H1 (cell line): ENCODE measurements around the gene HIPK2. TPM values are rescaled to one million over a fixed set of nuclear protein-coding genes. Genes with fewer than 3 reads are reported as not detected.

ENCODE experiments used
- CTCF ChIA-PET: fragments of 300-600 bp; sonication (Branson Sonifier 250); formaldehyde crosslinking; loops from one replicate; lab custom pipeline; 2021; ENCODE audit not compliant: partially characterized antibody; lab: Charles Lee
- POLR2A ChIA-PET: fragments of 300-600 bp; sonication (Branson Sonifier 250); formaldehyde crosslinking; loops from one replicate; lab custom pipeline; 2021; ENCODE audit warnings: inconsistent platforms; ENCODE audit not compliant: partially characterized antibody; lab: Charles Lee
- DNase-seq, 2 experiments: peaks; one replicate each; pipeline versions ENCODE4 v3.0.0 to v3.0.0-alpha.2; 2010 to 2022; ENCODE audit warnings: low spot score in 2 of 2, low read depth in 1 of 2, mixed read lengths in 1 of 2
- FAIRE-seq: peaks from 2 replicates; lab custom pipeline; 2011; peaks lifted over from hg19 to GRCh38; lab: Jason Lieb, UNC
- H2AFZ ChIP-seq: 2 replicates; pipeline ENCODE4 v1.8.1; 2012; ENCODE audit warnings: low read length, inconsistent platforms
- H2AK5ac ChIP-seq: 2 replicates; pipeline ENCODE4 v1.6.1; 2013; ENCODE audit warnings: low read depth, low read length
- H2BK120ac ChIP-seq: replicated peaks from 2 replicates; pipeline ENCODE3; 2013; ENCODE audit warnings: low read depth, low read length, inconsistent platforms
- H2BK12ac ChIP-seq: 2 replicates; pipeline ENCODE4 v1.6.1; 2013; ENCODE audit warnings: low read depth, low read length
- H2BK15ac ChIP-seq: 2 replicates; pipeline ENCODE4 v1.6.1; 2013; ENCODE audit warnings: low read length
- H2BK20ac ChIP-seq: 2 replicates; pipeline ENCODE4 v1.6.1; 2013; ENCODE audit warnings: low read length
- H2BK5ac ChIP-seq: 2 replicates; pipeline ENCODE4 v1.6.1; 2013; ENCODE audit warnings: low read depth, low read length
- H3K14ac ChIP-seq: 2 replicates; pipeline ENCODE4 v1.6.1; 2013; ENCODE audit warnings: inconsistent platforms; ENCODE audit not compliant: insufficient read length
- H3K18ac ChIP-seq: 2 replicates; pipeline ENCODE4 v1.6.1; 2013; ENCODE audit warnings: low read length; ENCODE audit errors: extremely low read depth
- H3K23ac ChIP-seq: 2 replicates; pipeline ENCODE4 v1.6.1; 2013; ENCODE audit warnings: inconsistent platforms; ENCODE audit not compliant: insufficient read length
- H3K23me2 ChIP-seq: 2 replicates; pipeline ENCODE4 v1.6.1; 2013; ENCODE audit warnings: low read depth, low read length
- H3K27ac ChIP-seq: 2 replicates; pipeline ENCODE4 v1.6.1; 2011; ENCODE audit warnings: low read depth, low read length, inconsistent platforms
- H3K27me3 ChIP-seq, 4 experiments: replicated peaks in 1 of 4; 1 replicate in 1 of 4; 2 replicates in 3 of 4; pipeline versions ENCODE4 v1.6.1 to v1.8.1; 2011 to 2013; ENCODE audit warnings: low read length in 3 of 4, mild to moderate bottlenecking in 3 of 4, inconsistent platforms in 2 of 4, mixed read lengths in 2 of 4, moderate library complexity in 1 of 4; ENCODE audit not compliant: control insufficient read depth in 3 of 4, insufficient read depth in 3 of 4; ENCODE audit errors: extremely low read depth in 1 of 4
- H3K36me3 ChIP-seq, 4 experiments: 2 replicates each; pipeline versions ENCODE4 v1.6.1 to v1.8.1; 2011 to 2013; ENCODE audit warnings: mild to moderate bottlenecking in 4 of 4, low read length in 3 of 4, moderate library complexity in 2 of 4, control low read depth in 1 of 4, inconsistent platforms in 1 of 4; ENCODE audit not compliant: insufficient read depth in 4 of 4, control insufficient read depth in 2 of 4
- H3K4ac ChIP-seq: replicated peaks from 2 replicates; pipeline ENCODE3; 2013; ENCODE audit warnings: low read length, low read depth, mixed read lengths, inconsistent platforms; ENCODE audit not compliant: insufficient read length
- H3K4me1 ChIP-seq, 4 experiments: replicated peaks in 1 of 4; 1 replicate in 1 of 4; 2 replicates in 3 of 4; pipeline versions ENCODE4 v1.6.1 to v1.8.1; 2011 to 2013; ENCODE audit warnings: low read length in 3 of 4, inconsistent platforms in 2 of 4, mixed read lengths in 1 of 4; ENCODE audit not compliant: insufficient read depth in 4 of 4, control insufficient read depth in 3 of 4
- H3K4me2 ChIP-seq, 2 experiments: 2 replicates each; pipeline versions ENCODE4 v1.6.1 to v1.8.1; 2011 to 2013; ENCODE audit warnings: low read depth in 2 of 2, low read length in 2 of 2, control low read depth in 1 of 2, inconsistent platforms in 1 of 2, mild to moderate bottlenecking in 1 of 2; ENCODE audit not compliant: insufficient read depth in 1 of 2
- H3K4me3 ChIP-seq, 4 experiments: fragments of 200-600, 300-600 bp in 1 of 4; sonication (generic), shearing (Covaris generic), sonication (Bioruptor Twin) in 1 of 4; 2 replicates each; pipeline versions ENCODE4 v1.5.1 to v1.8.1; 2011 to 2016; ENCODE audit warnings: low read length in 4 of 4, low read depth in 3 of 4, control low read depth in 2 of 4, inconsistent platforms in 2 of 4, mild to moderate bottlenecking in 2 of 4, mixed read lengths in 1 of 4, moderate library complexity in 1 of 4; ENCODE audit not compliant: insufficient read depth in 2 of 4; ENCODE audit errors: extremely low read depth in 1 of 4
- H3K56ac ChIP-seq: replicated peaks from 2 replicates; pipeline ENCODE3; 2013; ENCODE audit warnings: low read depth, mild to moderate bottlenecking, mixed read lengths, low read length, inconsistent platforms; ENCODE audit not compliant: insufficient read length
- H3K79me1 ChIP-seq: 2 replicates; pipeline ENCODE4 v1.6.1; 2013; ENCODE audit warnings: low read depth, low read length, control low read depth
- H3K79me2 ChIP-seq, 2 experiments: 2 replicates each; pipeline versions ENCODE4 v1.6.1 to v1.8.1; 2012 to 2013; ENCODE audit warnings: low read length in 2 of 2, mild to moderate bottlenecking in 2 of 2, inconsistent platforms in 1 of 2; ENCODE audit not compliant: insufficient read depth in 2 of 2, control insufficient read depth in 1 of 2
- H3K9ac ChIP-seq, 4 experiments: replicated peaks in 1 of 4; 1 replicate in 1 of 4; 2 replicates in 3 of 4; pipeline versions ENCODE4 v1.6.1 to v1.8.1; 2011 to 2013; ENCODE audit warnings: low read depth in 3 of 4, low read length in 3 of 4, control low read depth in 2 of 4, mild to moderate bottlenecking in 2 of 4, moderate library complexity in 2 of 4, inconsistent platforms in 1 of 4; ENCODE audit errors: extremely low read depth in 1 of 4
- H3K9me3 ChIP-seq, 2 experiments: 2 replicates each; pipeline versions ENCODE4 v1.6.1 to v1.8.1; 2012 to 2013; ENCODE audit warnings: mild to moderate bottlenecking in 2 of 2, moderate library complexity in 2 of 2, control low read depth in 1 of 2, inconsistent platforms in 1 of 2, low read depth in 1 of 2, low read length in 1 of 2, mixed read lengths in 1 of 2; ENCODE audit not compliant: insufficient read depth in 2 of 2
- H4K20me1 ChIP-seq, 2 experiments: replicated peaks in 1 of 2; 2 replicates each; pipeline versions ENCODE3 to v1.8.1; 2011 to 2013; ENCODE audit warnings: inconsistent platforms in 2 of 2, low read length in 2 of 2, mild to moderate bottlenecking in 1 of 2; ENCODE audit not compliant: insufficient read depth in 2 of 2, control insufficient read depth in 1 of 2
- H4K5ac ChIP-seq: 2 replicates; pipeline ENCODE4 v1.6.1; 2013; ENCODE audit warnings: low read length, low read depth, mixed read lengths, inconsistent platforms; ENCODE audit not compliant: insufficient read length
- H4K8ac ChIP-seq: 2 replicates; pipeline ENCODE4 v1.8.0; 2013; ENCODE audit warnings: mild to moderate bottlenecking, moderate library complexity, low read length, inconsistent platforms; ENCODE audit not compliant: insufficient read depth; ENCODE audit errors: extremely low read depth
- H4K91ac ChIP-seq: replicated peaks from 2 replicates; pipeline ENCODE3; 2013; ENCODE audit warnings: low read length, mixed read lengths, inconsistent platforms; ENCODE audit not compliant: insufficient read length
- CBX8 ChIP-seq: fragments of 300-800, 300-1000 bp; sonication (generic); IDR thresholded peaks from 2 replicates; pipeline ENCODE4 v1.7.1; 2016; ENCODE audit warnings: low read depth, low read length, borderline replicate concordance
- EP300 ChIP-seq, 2 experiments: IDR thresholded peaks; 1 replicate in 1 of 2; 2 replicates in 1 of 2; pipeline ENCODE4 v1.6.1; 2011 to 2012; ENCODE audit warnings: low read depth in 2 of 2, low read length in 2 of 2, mild to moderate bottlenecking in 2 of 2, borderline replicate concordance in 1 of 2, inconsistent platforms in 1 of 2, moderate library complexity in 1 of 2
- JUND ChIP-seq: IDR thresholded peaks from 2 replicates; pipeline ENCODE4 v1.6.1; 2011; ENCODE audit warnings: mild to moderate bottlenecking, improper control_type of control experiment, low read length
- KDM4A ChIP-seq: IDR thresholded peaks from one replicate; pipeline ENCODE4 v1.7.1; 2012; ENCODE audit warnings: low read depth, mild to moderate bottlenecking, moderate library complexity, low read length, inconsistent platforms; ENCODE audit not compliant: severe bottlenecking
- RNF2 ChIP-seq: fragments of 200-900, 300-1000 bp; sonication (generic); IDR thresholded peaks from 2 replicates; pipeline ENCODE4 v1.7.1; 2016; ENCODE audit warnings: borderline replicate concordance, low read depth, mild to moderate bottlenecking, antibody characterized with exemption, low read length; ENCODE audit not compliant: poor library complexity, severe bottlenecking; ENCODE audit errors: missing control alignments
- SAP30 ChIP-seq: fragments of 300-600 bp; sonication (generic); IDR thresholded peaks from 2 replicates; pipeline ENCODE4 v1.7.1; 2012; ENCODE audit warnings: low read length, moderate library complexity, mild to moderate bottlenecking, inconsistent platforms; ENCODE audit not compliant: insufficient read depth, insufficient replicate concordance
- SUZ12 ChIP-seq: fragments of 200-600 bp; sonication (generic); IDR thresholded peaks from 2 replicates; pipeline ENCODE4 v1.6.1; 2012; ENCODE audit warnings: mild to moderate bottlenecking, inconsistent platforms, low read length, moderate library complexity, mixed read lengths
- TBP ChIP-seq: IDR thresholded peaks from 2 replicates; pipeline ENCODE4 v1.6.1; 2011; ENCODE audit warnings: low read depth, low read length, improper control_type of control experiment
- YY1 ChIP-seq: IDR thresholded peaks from 2 replicates; pipeline ENCODE4 v1.6.1; 2011; ENCODE audit warnings: low read depth, mild to moderate bottlenecking, low read length
- WGBS, 2 experiments: shearing (Covaris generic) in 1 of 2; methylation state at CpG; one replicate each; pipeline versions ENCODE4 v1.1.6 to v1.1.7; 2013 to 2015; ENCODE audit warnings: low lambda C conversion rate in 2 of 2, mixed read lengths in 2 of 2, inconsistent platforms in 1 of 2, low coverage in 1 of 2, missing lambda C conversion rate in 1 of 2; ENCODE audit not compliant: insufficient replicate concordance in 2 of 2, insufficient coverage in 1 of 2, insufficient read length in 1 of 2; ENCODE audit errors: extremely low coverage in 1 of 2, missing lambda C conversion rate in 1 of 2; 5-methylcytosine and 5-hydroxymethylcytosine counted together
- polyA plus RNA-seq, 7 experiments: library from polyadenylated mRNA; depleted of rRNA in 3 of 7; stranded (reverse) in 5 of 7; unstranded in 2 of 7; fragments of >200 nt in 5 of 7; fragments of 200-250 nt in 2 of 7; gene quantifications; 1 replicate in 5 of 7; 2 replicates in 1 of 7; 4 replicates in 1 of 7; pipeline versions ENCODE4 v1.2.1 to v1.2.3, GENCODE V29; 2011 to 2013; ENCODE audit warnings: missing spikeins in 2 of 7, mixed read lengths in 2 of 7
- total RNA-seq: library from RNA; stranded (reverse); fragmentation: NEBNext Ultra II Directional; extraction: Animal tissue kit (Norgen Biotek cat#: 25700); gene quantifications from 2 replicates; pipeline ENCODE4 v1.2.1, GENCODE V29; 2021
- TF ChIP-seq, protein P1 (sequence below): IDR thresholded peaks from 2 replicates; pipeline ENCODE4 v1.6.1; 2011; ENCODE audit warnings: low read length, improper control_type of control experiment

Gene HIPK2
- total and polyA plus RNA-seq, 2 of the 8 experiments (the other 6 are each of a cell fraction or from before 2014, with no cell fraction given): 8.3 to 24.3 TPM

DNA sequence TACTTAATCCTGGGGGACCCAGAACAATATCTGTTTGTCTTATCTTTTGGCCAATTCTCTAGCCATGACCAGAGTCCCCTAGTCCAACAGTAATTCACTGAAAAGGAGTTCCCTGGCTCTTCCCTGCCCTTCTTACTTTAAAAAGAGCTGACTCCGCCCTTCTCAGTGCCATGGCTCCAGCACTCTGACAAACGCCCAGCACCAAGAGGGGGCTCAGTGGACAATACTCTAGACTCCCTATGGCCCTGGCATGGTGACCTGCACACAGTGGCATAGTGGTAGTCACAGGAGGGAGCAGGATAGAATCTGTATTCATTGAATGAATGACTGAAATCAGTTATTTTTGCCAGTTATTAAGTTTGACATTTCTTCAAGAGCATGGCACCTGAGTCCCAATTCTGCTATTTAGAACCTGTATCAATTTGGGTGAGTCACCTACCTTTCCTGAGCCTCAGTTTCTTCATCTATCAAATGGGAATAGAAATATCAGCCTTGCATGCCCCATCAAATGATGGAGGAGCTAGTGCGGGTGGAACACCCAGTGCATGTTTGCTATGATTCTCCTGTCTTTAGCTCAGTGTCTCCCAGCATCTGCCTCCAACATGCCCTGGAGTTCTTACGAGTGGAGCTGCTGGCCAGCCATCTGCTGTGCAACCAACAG lies 184.9 kb downstream of the HIPK2 start:
- Histone ChIP-seq H2BK120ac (no peak overlapping the region), H2BK5ac (no peak overlapping the region), H3K9ac (no peak overlapping the region), H3K4me1 (no peaks in the 10 kb centered on the region; a peak in 1 of 7 replicates), H3K27me3 (no peaks in the 10 kb centered on the region), H2BK20ac (no peak overlapping the region), H2AFZ (no peak overlapping the region), H3K4me2 (no peak overlapping the region), H3K79me2 (no peaks in the 10 kb centered on the region), H3K4ac (no peak overlapping the region), H3K56ac (no peak overlapping the region), H3K23ac (no peak overlapping the region), H4K5ac (no peak overlapping the region), H3K4me3 (no peak overlapping the region), H4K20me1 (no peaks in the 10 kb centered on the region), H3K23me2 (no peaks in the 10 kb centered on the region), H3K36me3 (peaks cover 0 to 12% (median 0%) of the 10 kb centered on the region in 4 experiments; a peak in 1 of 8 replicates), H3K18ac (no peak overlapping the region), H2BK15ac (no peak overlapping the region), H3K9me3 (no peaks in the 10 kb centered on the region), H3K27ac (no peak overlapping the region), H2AK5ac (no peak overlapping the region), H4K8ac (no peak overlapping the region), H3K79me1 (no peaks in the 10 kb centered on the region), H3K14ac (no peak overlapping the region), H2BK12ac (no peak overlapping the region), H4K91ac (no peak overlapping the region)
- FAIRE-seq (no peak), DNase-seq (no peak)
- 89% methylated on average over 4 of the region's 4 CpGs; no CpG with 5 or more reads in 1 of the 2 experiments for WGBS, 2 experiments
- ChIA-PET CTCF (interaction anchor here (0.7 to 2.7 kb wide), 7 partner anchors 9 to 159 kb away, joined by 3 to 13 read pairs (median 5); no protein-coding TSS in a partner anchor), POLR2A (interaction anchor here (1.2 kb wide), 1 partner anchor 17 kb away, joined by 3 read pairs; no protein-coding TSS in a partner anchor)
- TF ChIP-seq EP300 (IDR thresholded peaks at IDR 0.05; ENCODE audit: borderline replicate concordance in 1 of 2, low read depth in 2 of 2, low read length in 2 of 2): no peak
- TF ChIP-seq SAP30: no peak
- TF ChIP-seq YY1: no peak
- no peak for TF ChIP-seq CBX8
- no peak for TF ChIP-seq JUND
- TF ChIP-seq, protein P1, sequence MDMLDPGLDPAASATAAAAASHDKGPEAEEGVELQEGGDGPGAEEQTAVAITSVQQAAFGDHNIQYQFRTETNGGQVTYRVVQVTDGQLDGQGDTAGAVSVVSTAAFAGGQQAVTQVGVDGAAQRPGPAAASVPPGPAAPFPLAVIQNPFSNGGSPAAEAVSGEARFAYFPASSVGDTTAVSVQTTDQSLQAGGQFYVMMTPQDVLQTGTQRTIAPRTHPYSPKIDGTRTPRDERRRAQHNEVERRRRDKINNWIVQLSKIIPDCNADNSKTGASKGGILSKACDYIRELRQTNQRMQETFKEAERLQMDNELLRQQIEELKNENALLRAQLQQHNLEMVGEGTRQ: no peak
- TF ChIP-seq RNF2: no peak
- no peak for TF ChIP-seq KDM4A
- TF ChIP-seq SUZ12: no peak
- no peak for TF ChIP-seq TBP
